CD1c-positive myeloid dendritic cell (primary cell): ENCODE data around the gene MRAP.
A peak's percentile ranks its signal among the peaks of the same experiment; 100 is the strongest.
"Not testable (repeated sequence)": the region's sequence is repeated elsewhere in the genome, so short reads cannot be mapped to it uniquely, and the experiment has no call there.

Experiments
- DNase-seq: peaks from one replicate; pipeline ENCODE4 v3.0.0-alpha.2; 2016; ENCODE audit errors: extremely low spot score

MRAP gene

DNA sequence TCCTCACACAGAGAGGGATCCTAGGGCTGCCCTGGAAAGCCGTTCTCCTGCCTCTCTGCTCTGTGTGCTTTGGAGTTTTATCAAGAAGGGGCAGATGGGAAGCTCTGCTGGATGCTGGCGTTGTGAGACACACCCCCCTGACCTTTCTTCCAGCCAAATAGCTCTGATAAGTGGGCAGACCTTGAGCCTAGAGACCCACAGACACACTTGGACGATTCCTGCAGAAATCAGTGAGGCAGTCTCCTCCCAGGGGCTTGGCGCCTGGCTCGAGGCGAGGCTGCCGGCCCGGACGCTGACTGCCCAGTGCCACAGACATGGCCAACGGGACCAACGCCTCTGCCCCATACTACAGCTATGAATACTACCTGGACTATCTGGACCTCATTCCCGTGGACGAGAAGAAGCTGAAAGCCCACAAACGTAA, at the start of gene MRAP:
Gene MRAP (plus strand): TSS at position 198 of the 424 bp plus-strand sequence. CDS start 117 bp downstream, at position 315.
- no peak for DNase-seq

DNA sequence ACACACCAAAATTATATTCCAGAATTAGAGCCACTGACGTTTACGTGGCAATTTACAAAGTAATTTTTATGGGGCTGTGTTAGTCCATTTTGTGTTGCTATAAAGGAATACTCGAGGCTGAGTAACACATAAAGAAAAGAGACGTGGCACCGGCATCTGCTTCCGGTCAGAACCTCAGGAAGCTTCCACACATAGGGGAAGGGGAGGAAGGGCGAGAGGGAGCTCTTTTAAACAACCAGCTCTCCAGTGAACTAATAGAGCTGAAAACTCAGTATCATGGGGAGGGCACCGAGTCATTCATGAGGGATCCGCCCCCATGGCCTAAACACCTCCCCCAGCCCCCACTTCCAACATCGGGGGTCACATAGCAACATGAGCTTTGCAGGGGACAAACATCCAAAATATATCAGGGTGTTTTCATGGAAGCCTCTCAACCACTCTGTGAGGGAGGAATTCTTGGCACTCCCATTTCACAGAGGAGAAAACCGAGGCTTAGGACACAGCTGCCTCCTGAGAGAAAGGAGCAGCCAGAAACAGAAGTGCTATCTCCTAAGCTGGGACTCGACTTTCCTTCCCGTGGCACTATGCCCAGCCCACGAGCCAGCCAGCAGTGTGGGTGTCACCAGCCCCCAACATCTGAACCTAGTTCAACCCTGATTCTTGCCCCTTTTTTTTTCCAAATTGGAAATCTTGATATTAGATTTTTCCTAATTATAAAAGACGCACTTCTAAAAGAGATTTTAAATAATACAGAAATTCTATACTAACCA, 49.0 kb upstream of the MRAP start:
- DNase-seq = no peak

DNA sequence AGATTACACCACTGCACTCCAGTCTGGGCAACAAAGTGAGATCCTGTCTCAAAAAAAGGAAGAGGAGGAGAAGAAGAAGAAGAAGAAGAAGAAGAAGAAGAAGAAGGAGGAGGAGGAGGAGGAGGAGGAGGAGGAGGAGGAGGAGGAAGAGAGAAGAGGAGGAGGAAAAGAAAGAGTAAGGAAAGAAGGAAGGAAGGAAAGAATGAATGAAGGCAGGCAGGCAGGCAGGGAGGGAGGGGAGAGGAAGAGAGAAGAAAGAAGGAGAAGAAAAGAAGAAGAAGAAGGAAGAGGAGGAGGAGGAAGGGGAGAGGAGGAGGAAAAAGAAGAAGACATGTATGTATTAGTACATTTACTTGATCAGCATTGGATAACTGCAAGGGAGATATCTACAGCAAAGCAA, 46.5 kb upstream of the MRAP start:
- DNase-seq = no peak

GRCh38 chr21:32253215-32253641, 45.4 kb upstream of the MRAP start:
- DNase-seq = no peak

DNA sequence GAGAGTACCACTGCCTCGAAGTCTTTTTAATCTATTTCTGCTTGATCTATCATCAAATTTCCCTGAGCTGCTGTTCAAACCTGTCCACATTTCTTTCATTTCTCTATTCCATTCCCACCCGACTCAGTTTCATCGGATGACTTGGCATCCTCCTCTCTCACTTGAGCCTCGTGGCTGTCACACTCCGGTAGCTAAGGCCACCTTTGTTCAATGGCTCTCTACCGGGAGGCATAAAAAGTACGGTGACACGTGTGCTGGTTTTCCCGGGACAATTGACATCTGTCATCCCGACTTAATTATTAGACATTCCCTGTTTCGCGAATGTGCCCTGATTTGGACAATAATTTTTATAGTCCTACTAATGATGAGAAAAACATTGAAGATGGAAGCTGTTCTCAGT, 42.4 kb upstream of the MRAP start:
- DNase-seq = no peak

DNA sequence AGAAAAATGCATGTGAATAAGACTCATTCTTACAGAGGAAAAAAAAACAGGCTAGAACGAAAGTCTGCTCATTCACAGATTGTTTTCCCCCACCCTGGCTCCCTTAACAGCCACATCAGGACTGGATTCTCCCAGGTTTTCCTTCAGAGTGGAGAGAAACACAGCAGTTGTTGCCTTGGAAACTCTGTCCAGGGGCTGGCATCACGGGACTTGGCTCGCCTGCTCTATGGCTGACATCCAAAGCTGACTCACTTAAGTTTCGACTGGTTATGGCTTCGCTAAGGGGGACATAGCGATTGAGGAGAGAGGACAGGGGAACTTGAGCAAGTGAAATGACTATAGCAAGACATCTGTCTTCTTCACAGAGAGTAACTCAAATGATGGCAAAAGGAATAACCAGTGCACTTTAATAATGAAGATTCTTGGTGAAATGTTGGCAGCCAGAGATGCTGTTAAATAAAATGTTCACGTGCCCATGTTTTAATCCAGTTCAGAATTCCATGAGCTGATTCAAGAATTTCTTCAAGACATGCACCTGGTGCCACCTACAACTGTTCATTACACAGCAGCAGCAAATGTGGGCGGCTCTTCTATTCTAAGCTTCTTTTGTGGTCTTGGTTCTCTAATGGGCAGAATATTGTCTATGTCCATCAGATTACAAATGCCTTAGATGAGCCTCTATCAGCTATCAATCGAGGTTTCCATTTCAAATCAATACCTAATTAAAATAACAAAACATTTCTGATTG, 41.6 kb upstream of the MRAP start:
- DNase-seq = no peak

DNA sequence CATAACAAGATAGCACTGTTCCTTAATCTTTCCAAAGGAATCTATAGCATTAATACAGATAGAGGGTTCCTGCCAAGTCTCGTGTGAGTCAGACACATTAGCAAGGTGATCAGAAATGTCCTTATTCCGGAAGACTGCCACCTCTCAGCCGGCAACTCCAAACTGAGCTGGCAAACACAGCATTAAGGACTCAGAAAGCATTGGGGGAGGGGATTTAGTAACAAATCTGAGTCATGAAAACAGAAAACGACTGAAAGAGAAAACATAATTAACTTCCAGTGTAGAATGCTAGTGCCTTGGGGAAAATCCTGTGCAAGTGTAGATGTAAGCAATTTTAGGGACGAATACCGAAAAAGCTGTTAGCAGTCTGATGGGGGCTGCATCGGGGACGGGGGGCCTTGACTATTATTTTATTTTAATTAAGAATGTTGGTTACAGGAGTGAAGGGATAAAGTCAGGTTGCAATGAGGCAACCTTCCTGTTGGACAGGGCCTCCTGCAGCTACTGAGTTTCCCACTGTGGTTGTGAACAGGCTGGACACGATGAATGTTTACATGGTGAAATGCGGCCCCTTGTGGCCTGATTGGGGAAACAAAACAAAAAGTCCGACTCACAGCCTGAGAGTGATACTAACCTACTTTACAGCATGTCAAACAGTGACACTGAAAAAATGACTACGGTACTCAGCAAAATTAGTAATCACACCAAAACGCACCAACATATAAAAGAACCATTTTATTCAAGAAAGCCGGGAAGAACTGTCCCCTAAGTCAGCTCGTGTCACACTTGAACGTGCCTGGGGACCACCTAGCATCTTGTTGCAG, 40.5 kb upstream of the MRAP start:
- peak; percentile 50 for DNase-seq

- DNase-seq = not testable (repeated sequence)
Observed at GRCh38 chr21:32258786-32259048, 39.9 kb upstream of the MRAP start.

DNA sequence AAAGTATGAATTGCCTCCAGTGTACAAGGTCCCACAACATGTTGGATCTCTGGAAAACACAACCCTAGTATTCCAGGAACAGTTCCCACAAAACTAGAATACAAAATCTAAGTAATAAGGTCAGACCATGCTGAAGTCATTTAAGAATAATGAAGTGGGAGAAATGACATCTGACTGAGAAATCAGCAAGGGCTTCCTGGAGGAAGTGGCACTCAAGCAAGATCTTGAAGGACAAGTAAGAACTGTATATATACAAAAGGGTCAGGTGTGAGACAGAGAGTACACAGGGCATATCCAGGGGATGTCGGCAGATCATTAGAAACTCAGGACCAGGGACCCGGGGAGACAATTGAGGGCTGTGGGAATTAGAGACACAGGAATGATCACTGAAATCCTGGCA, 38.5 kb upstream of the MRAP start:
- no peak for DNase-seq

DNA sequence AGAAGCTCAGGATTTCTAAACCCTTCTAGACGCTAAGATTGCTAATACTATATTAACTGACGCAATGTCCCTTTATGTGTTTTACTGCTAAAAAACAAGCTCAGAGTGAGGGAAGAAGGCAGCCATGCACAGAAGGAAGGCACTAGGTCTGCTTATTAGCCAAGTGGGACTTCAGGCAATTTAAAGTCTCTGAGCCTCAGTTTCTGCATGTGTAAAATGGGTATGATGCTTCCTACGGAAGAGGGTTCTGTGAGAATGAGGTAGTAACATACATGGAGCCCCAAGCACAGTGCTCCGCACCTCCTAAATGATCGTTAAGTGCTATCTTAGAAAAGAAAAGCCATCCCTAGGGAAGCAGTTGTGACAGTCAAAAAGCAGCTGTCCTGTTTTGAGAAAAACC, 36.7 kb upstream of the MRAP start:
- no peak for DNase-seq

DNA sequence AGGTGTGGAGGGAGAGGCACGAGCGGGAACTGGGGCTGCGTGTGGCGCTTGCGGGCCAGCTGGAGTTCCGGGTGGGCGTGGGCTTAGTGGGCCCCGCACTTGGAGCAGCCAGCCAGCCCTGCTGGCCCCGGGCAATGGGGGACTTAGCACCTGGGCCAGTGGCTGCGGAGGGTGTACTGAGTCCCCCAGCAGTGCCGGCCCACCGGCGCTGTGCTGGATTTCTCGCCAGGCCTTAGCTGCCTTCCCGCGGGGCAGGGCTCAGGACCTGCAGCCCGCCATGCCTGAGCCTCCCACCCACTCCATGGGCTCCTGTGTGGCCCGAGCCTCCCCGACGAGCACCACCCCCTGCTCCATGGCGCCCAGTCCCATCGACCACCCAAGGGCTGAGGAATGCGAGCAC, 33.3 kb upstream of the MRAP start:
- DNase-seq = not testable (repeated sequence)

DNA sequence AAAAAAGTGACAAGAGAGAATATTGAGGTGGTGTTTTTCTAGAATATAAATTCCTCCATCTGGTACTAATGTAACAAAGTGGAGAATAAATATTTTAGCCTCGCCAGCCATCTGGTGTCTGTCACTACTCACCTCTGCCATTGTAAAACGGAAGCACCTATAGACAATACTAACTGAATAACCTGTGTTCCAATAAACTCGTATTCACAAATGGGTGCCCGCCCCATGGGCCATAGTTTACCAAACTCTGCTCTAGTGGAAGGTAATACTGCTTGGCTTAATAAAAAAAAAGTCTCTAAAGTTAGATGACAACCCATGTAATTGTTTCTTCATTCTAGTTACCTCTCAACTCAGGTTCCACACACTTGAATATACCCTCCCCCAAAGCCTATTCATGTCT, 27.9 kb upstream of the MRAP start:
- no peak for DNase-seq

DNA sequence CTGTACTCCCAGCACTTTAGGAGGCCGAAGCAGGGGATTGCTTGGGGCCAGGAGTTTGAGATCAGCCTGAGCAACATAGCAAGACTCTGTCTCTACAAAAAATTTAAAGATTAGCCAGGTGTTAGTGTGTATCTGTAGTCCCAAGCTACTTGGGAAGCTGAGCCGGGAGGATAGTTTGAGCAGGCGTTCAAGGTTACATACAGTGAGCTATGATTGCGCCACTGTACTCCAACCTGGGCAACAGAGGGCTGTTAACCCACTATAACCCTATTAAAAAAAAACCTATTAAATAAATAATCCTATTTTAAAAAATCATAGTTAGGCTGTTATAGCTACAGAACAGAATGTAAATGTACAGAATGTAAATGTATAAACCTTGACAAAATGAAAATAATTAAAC, 22.0 kb upstream of the MRAP start:
- DNase-seq = no peak

- no peak for DNase-seq
Observed at GRCh38 chr21:32278103-32278502, 20.6 kb upstream of the MRAP start.

DNA sequence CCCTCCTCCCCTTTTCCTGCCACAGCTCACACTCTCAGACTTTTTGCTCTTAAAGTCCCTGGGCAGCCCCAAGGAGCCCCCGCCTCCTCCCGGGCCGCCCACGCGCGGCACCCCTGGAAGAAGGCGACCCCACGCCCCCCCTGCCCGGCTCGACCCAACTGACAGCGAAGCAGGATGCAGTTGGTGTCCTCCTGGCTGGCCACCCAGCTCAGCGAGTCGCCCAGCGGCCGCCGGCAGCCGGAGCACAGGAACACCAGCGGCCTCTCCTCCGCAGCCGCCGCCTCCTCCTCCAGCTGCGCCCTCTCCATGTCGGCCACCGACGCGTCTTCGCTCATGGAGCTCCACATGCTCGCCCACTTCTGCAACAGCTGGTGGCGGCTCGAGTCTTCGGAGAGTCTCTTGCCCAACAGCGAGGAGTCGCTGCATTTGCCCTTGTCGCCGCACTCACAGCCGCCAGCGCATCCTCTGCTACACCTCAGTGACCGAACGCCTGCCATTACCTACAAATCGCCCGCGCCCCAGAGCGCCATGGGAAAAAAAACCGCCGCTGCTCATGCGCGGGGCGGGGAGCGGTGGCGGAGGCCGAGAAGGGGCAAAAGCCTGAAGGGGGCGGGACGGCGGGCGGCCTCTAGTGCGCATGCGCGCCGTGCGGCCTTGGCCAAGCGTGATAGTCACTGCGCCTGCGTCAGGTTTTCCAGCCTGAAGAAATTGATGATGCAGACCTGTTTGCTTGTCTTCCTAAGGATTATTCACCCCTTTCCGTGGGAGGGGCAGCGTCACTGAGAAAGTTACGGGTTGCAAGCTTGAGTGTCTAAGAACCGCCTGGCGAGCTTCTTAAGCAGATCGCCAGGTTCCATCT, 19.9 kb upstream of the MRAP start, which contains the start of gene MIS18A:
Gene MIS18A (minus strand): TSS at position 532 of the 859 bp plus-strand sequence. CDS start 35 bp downstream, at position 497.
- DNase-seq = peak; percentile 99

DNA sequence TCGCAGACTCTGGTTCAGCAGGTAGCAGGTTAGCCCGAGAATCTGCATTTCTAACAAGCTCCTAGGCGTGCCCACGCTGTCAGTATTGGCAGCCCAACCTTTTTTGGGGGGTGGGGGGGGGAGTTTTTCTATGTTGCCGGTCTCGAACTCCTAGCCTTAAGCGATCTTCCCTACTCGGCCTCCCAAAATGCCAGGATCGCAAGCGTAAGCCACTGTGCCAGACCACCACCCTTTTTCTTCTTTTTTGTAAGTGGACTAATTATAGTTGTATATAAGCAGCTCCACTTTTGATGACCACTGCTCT, 19.3 kb upstream of the MRAP start:
- DNase-seq = no peak

DNA sequence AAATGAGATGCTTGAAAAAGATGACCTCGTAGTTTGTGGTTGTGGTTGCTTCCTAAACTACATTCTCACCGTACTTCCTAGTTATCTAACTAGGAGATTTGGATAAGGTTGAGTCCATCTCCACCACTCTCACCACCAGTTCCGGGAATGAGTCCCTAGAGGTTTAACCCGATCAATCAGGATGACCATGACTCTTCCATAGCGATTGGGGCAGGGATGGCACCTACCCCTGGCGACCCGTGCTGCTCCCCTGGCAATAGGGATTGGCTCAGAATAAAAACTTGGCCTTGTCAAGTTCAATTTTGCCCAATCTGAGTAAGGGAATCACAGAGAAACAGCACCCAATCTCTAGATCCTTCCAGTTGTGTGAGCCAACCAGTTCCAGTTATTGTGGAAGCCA, 17.1 kb upstream of the MRAP start:
- no peak for DNase-seq

DNA sequence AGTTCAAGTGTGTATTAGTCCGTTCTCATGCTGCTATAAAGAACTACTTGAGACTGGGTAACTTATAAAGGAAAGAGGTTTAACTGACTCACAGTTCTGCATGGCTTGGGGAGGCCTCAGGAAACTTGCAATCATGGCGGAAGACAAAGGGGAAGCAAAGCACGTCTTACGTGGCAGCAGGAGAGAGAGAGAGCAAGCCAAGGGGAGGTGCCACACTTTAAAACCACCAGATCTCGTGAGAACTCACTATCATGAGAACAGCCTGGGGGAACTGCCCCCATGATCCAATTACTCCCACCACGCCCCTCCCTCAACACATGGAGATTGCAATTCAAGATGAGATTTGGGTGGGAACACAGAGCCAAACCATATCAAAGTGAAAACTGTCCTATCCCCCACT, 15.7 kb upstream of the MRAP start:
- DNase-seq = no peak

DNA sequence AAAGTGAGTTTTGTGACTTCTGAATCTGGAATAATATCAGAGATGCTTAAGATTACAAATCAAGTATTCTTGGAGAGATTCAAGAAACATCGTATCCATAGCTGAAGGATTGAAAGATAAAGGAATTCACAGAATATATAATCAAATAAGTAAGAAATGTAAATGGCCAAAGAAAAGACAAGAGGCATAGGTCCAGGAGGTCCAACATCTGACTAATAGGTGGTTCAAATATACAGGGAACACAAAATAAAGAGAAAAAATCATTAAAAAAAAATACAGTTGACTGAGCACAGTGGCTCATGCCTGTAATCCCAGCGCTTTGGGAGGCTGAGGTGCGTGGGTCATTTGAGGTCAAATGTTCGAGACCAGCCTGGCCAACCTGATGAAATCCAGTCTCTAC, 13.2 kb upstream of the MRAP start:
- no peak for DNase-seq

DNA sequence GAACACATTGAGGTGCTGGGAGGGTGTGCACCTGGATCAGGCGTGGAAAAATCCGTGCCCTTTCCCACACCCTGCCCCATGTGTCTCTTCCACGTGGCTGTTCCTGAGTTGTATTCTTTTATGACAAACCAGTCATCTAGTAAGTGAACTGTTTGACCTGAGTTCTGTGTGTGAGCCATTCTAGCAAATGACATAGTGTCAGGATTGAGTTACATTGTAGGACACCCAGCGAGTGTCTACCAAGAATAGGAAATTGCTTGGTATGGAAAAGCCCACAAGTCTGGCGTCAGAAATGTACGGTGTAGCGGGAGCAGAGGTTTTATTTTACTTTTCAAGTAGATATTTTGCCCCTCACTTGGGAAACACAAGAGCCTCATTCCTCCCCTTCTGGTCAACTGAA, 1.2 kb upstream of the MRAP start:
- DNase-seq = no peak

GRCh38 chr21:32298148-32298559, 501 bp upstream of the MRAP start:
- DNase-seq = no peak

GRCh38 chr21:32299695-32300094, 1.0 kb downstream of the MRAP start:
- no peak for DNase-seq
